GM10266 (cell line): ENCODE measurements around the gene SLC16A12.

Source experiments
- DNase-seq: peaks from one replicate; pipeline ENCODE4 v3.0.0; 2012; ENCODE audit errors: extremely low spot score
- CTCF ChIP-seq: IDR thresholded peaks from 2 replicates; pipeline ENCODE4 v1.5.1; 2012; ENCODE audit warnings: mild to moderate bottlenecking, low read depth; ENCODE audit not compliant: control insufficient read depth, insufficient read depth; ENCODE audit errors: missing control alignments

Gene SLC16A12

GRCh38 chr10:89438525-89438924 lies 96.9 kb downstream of the SLC16A12 start:
- DNase-seq = no peak
- TF ChIP-seq CTCF = no peak

GRCh38 chr10:89431977-89432376 lies 103.4 kb downstream of the SLC16A12 start:
- DNase-seq = no peak

GRCh38 chr10:89428877-89429276 lies 106.5 kb downstream of the SLC16A12 start:
- TF ChIP-seq CTCF = no peak
- DNase-seq = no peak

More at GRCh38 chr10:89431977-89432376, 103.4 kb downstream of the SLC16A12 start:
- TF ChIP-seq CTCF = no peak

- no peak for DNase-seq
- TF ChIP-seq CTCF = no peak
Measured at GRCh38 chr10:89427629-89428028, 107.8 kb downstream of the SLC16A12 start.

- TF ChIP-seq CTCF = peak; percentile 73
- DNase-seq = peak; percentile 43
Measured at GRCh38 chr10:89426230-89426868, 109.0 kb downstream of the SLC16A12 start.

- no peak for DNase-seq
- no peak for TF ChIP-seq CTCF
Measured at GRCh38 chr10:89425000-89425399, 110.4 kb downstream of the SLC16A12 start.

GRCh38 chr10:89421018-89421476 lies 114.3 kb downstream of the SLC16A12 start:
- no peak for DNase-seq
- TF ChIP-seq CTCF = no peak
